ENCODE data around the gene PDE7B.

DNA sequence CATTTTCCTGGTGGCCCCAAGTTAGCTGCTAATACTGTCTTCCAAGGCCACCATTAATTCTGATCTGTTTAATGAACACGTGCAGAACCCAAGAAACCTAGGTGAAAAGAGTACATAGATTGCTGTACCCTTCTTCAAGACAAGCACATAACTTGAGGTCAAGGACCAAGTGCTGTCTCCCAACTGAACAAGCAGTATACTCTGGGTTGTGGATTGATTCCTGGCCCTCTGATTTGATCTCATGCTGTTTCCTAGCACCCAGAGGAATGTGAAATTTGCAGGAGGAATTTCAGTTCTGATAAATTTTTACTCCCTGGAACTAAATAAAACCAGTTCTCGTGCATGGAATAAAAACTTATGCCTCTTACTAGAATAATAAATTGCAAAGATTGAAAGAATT, 323.0 kb downstream of the PDE7B start:
- TF ChIP-seq, protein P1, sequence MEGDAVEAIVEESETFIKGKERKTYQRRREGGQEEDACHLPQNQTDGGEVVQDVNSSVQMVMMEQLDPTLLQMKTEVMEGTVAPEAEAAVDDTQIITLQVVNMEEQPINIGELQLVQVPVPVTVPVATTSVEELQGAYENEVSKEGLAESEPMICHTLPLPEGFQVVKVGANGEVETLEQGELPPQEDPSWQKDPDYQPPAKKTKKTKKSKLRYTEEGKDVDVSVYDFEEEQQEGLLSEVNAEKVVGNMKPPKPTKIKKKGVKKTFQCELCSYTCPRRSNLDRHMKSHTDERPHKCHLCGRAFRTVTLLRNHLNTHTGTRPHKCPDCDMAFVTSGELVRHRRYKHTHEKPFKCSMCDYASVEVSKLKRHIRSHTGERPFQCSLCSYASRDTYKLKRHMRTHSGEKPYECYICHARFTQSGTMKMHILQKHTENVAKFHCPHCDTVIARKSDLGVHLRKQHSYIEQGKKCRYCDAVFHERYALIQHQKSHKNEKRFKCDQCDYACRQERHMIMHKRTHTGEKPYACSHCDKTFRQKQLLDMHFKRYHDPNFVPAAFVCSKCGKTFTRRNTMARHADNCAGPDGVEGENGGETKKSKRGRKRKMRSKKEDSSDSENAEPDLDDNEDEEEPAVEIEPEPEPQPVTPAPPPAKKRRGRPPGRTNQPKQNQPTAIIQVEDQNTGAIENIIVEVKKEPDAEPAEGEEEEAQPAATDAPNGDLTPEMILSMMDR (IDR thresholded peaks at IDR 0.05; ENCODE audit: low read length): no peak
- TF ChIP-seq EZH2 (IDR thresholded peaks at IDR 0.05; ENCODE audit: borderline replicate concordance, low read length): no peak

Data from OCI-LY1 (cell line).